ENCODE data around the gene TCTA. TPM values are rescaled to one million over a fixed set of nuclear protein-coding genes. Genes with fewer than 3 reads are reported as not detected.
A peak's percentile ranks its signal among the peaks of the same experiment; 100 is the strongest.

TCTA gene
- polyA plus RNA-seq, 2 donors: 11.3 to 14.5 TPM

DNA sequence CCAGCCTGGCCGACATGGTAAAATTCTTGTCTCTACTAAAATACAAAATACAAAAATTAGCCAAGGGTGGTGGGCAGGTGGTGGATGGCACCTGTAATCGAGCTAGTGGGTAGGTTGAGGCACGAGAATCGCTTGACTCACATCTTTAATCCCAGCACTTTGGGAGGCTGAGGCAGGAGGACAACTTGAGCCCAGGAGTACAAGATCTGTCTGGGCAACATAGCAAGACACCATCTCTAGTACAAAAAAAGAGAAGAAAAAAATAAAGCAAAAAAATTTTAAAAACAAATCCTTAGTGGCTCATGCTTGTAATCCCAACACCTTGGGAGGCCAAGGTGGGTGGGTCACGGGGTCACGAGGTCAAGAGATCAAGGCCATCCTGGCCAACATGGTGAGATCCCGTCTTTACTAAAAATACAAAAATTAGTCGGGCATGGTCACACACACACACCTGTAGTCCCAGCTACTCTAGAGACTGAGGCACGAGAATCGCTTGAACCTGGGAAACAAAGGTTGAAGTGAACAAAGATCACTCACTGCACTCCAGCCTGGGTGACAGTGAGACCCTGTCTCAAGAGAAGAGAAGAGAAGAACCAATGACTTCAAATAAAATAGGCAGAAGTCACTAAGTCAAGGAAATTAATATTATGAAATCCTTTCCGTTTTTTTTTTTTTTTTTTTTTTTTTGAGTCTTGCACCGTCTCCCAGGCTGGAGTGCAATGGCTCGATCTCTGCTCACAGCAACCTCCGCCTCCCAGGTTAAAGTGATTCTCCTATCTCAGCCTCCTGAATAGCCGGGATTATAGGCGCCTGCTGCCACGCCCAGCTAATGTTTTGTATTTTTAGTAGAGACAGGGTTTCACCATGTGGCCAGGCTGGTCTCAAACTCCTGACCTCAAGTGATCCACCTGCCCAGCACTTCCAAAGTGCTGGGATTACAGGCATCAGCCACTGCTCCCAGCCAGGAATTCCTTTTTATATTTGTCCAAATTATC lies 5.4 kb upstream of the TCTA start:
- H3K9me3 ChIP-seq (ENCODE audit: control insufficient read depth in 2 of 2, insufficient read depth in 1 of 2, low read depth in 1 of 2, low read length in 1 of 2): no peaks in the 10 kb centered on the region
- H3K4me3 ChIP-seq (ENCODE audit: low read depth in 1 of 2, low read length in 2 of 2): no peak overlapping the region
- 52 to 54% methylated on average over 17 of the region's 17 CpGs for WGBS, 2 donors
- H3K27me3 ChIP-seq (ENCODE audit: control insufficient read depth in 1 of 2, insufficient read depth in 2 of 2, low read length in 2 of 2): no peaks in the 10 kb centered on the region
- H3K36me3 ChIP-seq (ENCODE audit: control insufficient read depth in 2 of 2, insufficient read depth in 2 of 2, low read length in 1 of 2): no peaks in the 10 kb centered on the region
- H3K4me1 ChIP-seq (ENCODE audit: control insufficient read depth in 2 of 2, insufficient read depth in 2 of 2, low read length in 1 of 2): peaks cover 2 to 3% of the 10 kb centered on the region in 2 donors
- peak overlapping the region; percentile 7 to 10 for H3K27ac ChIP-seq (ENCODE audit: low read depth in 2 of 2, low read length in 1 of 2)

DNA sequence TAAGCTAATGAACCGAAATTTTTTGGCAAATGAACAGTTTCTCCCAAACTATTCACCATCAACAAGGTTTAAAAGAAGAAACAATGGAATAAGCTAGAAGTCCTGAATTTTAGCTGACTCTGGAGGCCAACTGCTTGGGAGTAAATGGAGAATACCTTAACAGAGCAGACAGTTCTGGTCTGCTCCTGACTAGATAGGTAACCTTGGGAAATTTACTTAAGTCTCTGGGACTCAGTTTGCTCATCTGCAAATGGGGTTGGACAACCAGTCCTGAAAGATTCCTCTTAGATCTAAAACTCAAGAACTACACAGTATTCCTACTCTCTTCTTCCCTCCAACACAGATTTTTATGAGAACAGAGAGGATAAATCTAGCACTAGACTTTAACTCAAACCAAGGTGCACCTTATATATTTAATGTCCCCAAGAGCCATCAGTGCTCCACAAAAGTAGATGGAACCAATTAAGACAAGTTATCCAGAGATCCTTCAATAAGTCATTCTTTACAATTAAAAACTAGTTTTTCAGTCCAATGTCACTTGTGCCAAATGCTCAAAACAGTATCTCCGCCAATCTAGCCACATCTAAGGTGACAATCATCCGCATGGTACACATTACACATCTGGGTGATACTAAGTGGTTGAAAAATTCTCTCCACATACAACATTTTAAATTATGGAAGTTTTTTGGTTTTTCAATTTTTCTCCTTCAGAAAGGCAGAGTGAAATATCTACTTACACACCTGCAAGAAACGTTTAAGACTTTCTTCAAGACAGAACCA lies 2.0 kb upstream of the TCTA start:
- peaks cover 3 to 12% of the 10 kb centered on the region in 2 donors for H3K4me1 ChIP-seq (ENCODE audit: control insufficient read depth in 2 of 2, insufficient read depth in 2 of 2, low read length in 1 of 2)
- no peaks in the 10 kb centered on the region for H3K27me3 ChIP-seq (ENCODE audit: control insufficient read depth in 1 of 2, insufficient read depth in 2 of 2, low read length in 2 of 2)
- H3K4me3 ChIP-seq (ENCODE audit: low read depth in 1 of 2, low read length in 2 of 2): peak overlapping the region in 1 of 2 donors; percentile 79
- H3K9me3 ChIP-seq (ENCODE audit: control insufficient read depth in 2 of 2, insufficient read depth in 1 of 2, low read depth in 1 of 2, low read length in 1 of 2): no peaks in the 10 kb centered on the region
- H3K27ac ChIP-seq (ENCODE audit: low read depth in 2 of 2, low read length in 1 of 2): peak overlapping the region in 1 of 2 donors; percentile 42
- H3K36me3 ChIP-seq (ENCODE audit: control insufficient read depth in 2 of 2, insufficient read depth in 2 of 2, low read length in 1 of 2): peaks cover 0 to 4% of the 10 kb centered on the region in 2 donors
- WGBS, 2 donors: 18% methylated on average over 4 of the region's 4 CpGs

DNA sequence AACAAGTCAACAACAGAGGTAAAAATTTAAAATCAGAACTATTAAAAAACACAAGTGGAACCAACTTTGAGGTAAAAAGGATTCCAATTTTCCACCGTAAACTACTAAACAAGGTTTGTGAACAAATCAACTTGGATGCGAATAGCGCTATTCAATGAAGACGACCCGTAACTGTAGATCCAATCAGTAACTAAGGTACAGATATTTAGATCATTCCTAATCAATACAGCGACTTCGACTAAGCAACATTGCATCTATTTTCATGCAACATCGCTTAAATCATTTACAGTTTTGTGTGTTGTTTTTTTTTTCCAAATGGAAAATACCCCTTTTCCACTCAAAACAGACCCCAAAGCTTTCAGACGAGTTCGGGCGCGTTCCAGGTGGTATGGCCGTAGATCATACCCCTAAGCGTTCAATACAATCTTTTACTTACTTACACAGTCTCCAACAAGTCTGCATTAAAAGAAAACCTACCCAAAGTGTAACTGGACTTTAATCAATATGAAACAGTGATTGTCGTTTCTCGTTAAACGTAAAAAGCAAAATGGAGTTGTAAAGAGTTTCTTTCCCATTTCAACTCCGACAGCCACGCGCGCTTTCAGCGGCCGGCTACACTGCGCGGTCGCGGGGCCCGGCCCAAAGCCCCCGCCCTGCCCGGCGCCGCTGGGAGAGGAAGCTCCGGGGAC lies 1.2 kb upstream of the TCTA start:
- H3K4me1 ChIP-seq (ENCODE audit: control insufficient read depth in 2 of 2, insufficient read depth in 2 of 2, low read length in 1 of 2): peaks cover 3 to 12% of the 10 kb centered on the region in 2 donors

DNA sequence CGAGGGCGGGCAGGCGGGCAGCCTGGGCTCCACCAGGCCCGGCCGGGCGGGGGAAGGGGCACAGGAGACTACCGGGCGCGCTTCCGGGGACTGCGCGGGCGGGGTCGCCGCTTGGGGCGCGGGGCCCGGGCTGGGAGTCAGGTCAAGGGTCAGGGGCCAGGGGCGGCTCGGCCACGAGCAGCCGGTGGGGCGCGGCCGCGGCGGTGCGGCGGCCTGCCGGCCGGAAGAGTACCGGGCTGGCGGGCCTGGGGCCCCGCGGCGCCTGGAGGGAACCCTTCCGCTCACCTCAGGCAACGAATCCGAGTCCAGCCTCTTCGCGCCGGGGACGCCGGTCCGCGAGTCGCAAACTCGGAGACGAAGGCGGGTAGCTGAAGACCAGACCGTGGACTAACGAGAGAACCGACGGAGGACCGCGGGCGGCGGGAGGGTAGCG lies 672 bp upstream of the TCTA start:
- Histone ChIP-seq H3K9me3 (ENCODE audit: control insufficient read depth in 2 of 2, insufficient read depth in 1 of 2, low read depth in 1 of 2, low read length in 1 of 2) (no peaks in the 10 kb centered on the region), H3K36me3 (ENCODE audit: control insufficient read depth in 2 of 2, insufficient read depth in 2 of 2, low read length in 1 of 2) (peaks cover 0 to 6% of the 10 kb centered on the region in 2 donors), H3K4me1 (ENCODE audit: control insufficient read depth in 2 of 2, insufficient read depth in 2 of 2, low read length in 1 of 2) (peaks cover 3 to 12% of the 10 kb centered on the region in 2 donors), H3K4me3 (ENCODE audit: low read depth in 1 of 2, low read length in 2 of 2) (peak overlapping the region; percentile 79 to 90), H3K27me3 (ENCODE audit: control insufficient read depth in 1 of 2, insufficient read depth in 2 of 2, low read length in 2 of 2) (no peaks in the 10 kb centered on the region), H3K27ac (ENCODE audit: low read depth in 2 of 2, low read length in 1 of 2) (peak overlapping the region; percentile 100)
- WGBS, 2 donors: 1% methylated on average over 55 to 59 of the region's 59 CpGs

More for the DNA sequence above, 1.2 kb upstream of the TCTA start:
- peak overlapping the region; percentile 100 for H3K27ac ChIP-seq (ENCODE audit: low read depth in 2 of 2, low read length in 1 of 2)
- no peaks in the 10 kb centered on the region for H3K9me3 ChIP-seq (ENCODE audit: control insufficient read depth in 2 of 2, insufficient read depth in 1 of 2, low read depth in 1 of 2, low read length in 1 of 2)
- H3K4me3 ChIP-seq (ENCODE audit: low read depth in 1 of 2, low read length in 2 of 2): peak overlapping the region; percentile 79 to 90
- H3K36me3 ChIP-seq (ENCODE audit: control insufficient read depth in 2 of 2, insufficient read depth in 2 of 2, low read length in 1 of 2): peaks cover 0 to 6% of the 10 kb centered on the region in 2 donors
- 0% methylated on average over 33 of the region's 33 CpGs for WGBS, 2 donors
- no peaks in the 10 kb centered on the region for H3K27me3 ChIP-seq (ENCODE audit: control insufficient read depth in 1 of 2, insufficient read depth in 2 of 2, low read length in 2 of 2)

DNA sequence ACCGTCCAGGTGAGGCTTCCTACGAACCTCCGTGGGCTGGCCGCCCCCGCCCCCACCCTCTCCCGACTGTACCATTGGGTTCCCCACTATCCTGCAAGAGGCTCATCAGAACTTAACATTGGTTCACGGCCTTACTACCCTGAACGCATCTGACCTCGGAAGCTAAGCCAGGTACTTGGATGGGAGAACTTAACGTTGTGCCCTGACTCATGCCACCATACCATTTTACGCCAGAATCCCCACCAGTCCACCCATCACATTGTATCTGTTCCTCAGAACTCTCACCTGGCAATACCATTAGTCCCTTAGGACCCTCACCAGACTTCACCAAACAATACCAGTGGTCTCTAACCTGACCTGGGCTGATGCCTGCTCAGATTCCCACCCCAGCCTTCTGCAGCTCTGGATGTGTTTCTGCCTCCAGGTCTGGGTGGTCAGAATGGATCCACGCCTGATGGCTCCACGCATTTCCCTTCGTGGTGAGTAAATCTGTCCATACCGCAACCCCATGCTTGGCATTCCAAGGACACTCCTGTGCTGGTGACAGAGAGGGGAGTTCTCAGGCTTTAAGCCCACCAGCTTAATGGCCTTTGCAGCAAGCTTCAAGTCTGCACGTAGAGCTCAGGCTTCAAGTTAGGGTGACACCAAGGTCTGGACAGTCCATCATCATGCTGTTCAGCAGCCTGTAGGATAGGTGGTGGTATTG lies 562 bp downstream of the TCTA start:
- H3K36me3 ChIP-seq (ENCODE audit: control insufficient read depth in 2 of 2, insufficient read depth in 2 of 2, low read length in 1 of 2): peaks cover 0 to 10% of the 10 kb centered on the region in 2 donors
- H3K27ac ChIP-seq (ENCODE audit: low read depth in 2 of 2, low read length in 1 of 2): peak overlapping the region; percentile 90 to 98
- no peaks in the 10 kb centered on the region for H3K9me3 ChIP-seq (ENCODE audit: control insufficient read depth in 2 of 2, insufficient read depth in 1 of 2, low read depth in 1 of 2, low read length in 1 of 2)
- 24 to 29% methylated on average over 16 of the region's 16 CpGs for WGBS, 2 donors
- peak overlapping the region; percentile 76 to 80 for H3K4me3 ChIP-seq (ENCODE audit: low read depth in 1 of 2, low read length in 2 of 2)
- peaks cover 8 to 9% of the 10 kb centered on the region in 2 donors for H3K4me1 ChIP-seq (ENCODE audit: control insufficient read depth in 2 of 2, insufficient read depth in 2 of 2, low read length in 1 of 2)
- no peaks in the 10 kb centered on the region for H3K27me3 ChIP-seq (ENCODE audit: control insufficient read depth in 1 of 2, insufficient read depth in 2 of 2, low read length in 2 of 2)

DNA sequence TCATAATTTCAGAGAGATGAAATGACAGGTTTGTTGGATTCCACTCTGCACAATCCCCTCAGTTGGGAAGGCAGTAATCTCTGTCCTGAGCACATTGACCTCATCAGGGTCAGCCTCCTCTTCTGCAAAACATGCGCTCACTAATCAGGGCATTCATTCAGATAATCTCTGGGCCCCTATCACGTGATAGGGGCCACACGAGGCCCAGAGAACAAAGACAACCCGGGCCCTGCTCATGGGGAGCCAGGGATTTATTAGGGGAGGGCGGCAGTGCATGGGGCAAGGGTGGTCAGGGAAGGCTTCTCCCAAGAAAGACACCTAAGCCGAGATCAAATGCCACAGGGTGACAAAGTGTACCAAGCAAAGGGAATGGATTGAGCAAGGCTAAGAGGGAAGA lies 1.1 kb downstream of the TCTA start:
- no peaks in the 10 kb centered on the region for H3K9me3 ChIP-seq (ENCODE audit: control insufficient read depth in 2 of 2, insufficient read depth in 1 of 2, low read depth in 1 of 2, low read length in 1 of 2)
- H3K4me1 ChIP-seq (ENCODE audit: control insufficient read depth in 2 of 2, insufficient read depth in 2 of 2, low read length in 1 of 2): peaks cover 9% of the 10 kb centered on the region in 2 donors
- 74 to 82% methylated on average over 6 of the region's 6 CpGs for WGBS, 2 donors

DNA sequence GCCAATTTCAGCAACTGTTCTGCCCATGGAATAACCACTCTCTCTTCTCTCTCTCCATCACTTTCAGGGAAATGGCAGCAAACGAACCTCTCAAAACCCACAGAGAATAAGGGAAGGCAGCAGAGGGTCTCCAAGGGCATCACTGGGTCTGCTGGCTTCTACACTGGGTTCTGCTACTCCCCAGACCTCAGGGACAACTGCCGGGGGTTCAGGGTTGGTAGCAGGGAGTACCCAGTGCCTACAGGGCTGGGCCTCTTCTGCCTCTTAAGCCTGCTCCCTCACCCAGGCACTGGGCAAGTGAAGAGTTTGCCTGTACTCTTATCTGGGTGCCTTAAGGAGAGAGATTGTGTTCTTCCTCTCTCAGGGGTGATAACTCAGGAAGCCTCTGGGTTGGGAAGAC lies 2.5 kb downstream of the TCTA start:
- Histone ChIP-seq H3K27ac (ENCODE audit: low read depth in 2 of 2, low read length in 1 of 2) (no peak overlapping the region), H3K4me1 (ENCODE audit: control insufficient read depth in 2 of 2, insufficient read depth in 2 of 2, low read length in 1 of 2) (peaks cover 15 to 16% of the 10 kb centered on the region in 2 donors), H3K27me3 (ENCODE audit: control insufficient read depth in 1 of 2, insufficient read depth in 2 of 2, low read length in 2 of 2) (no peaks in the 10 kb centered on the region), H3K9me3 (ENCODE audit: control insufficient read depth in 2 of 2, insufficient read depth in 1 of 2, low read depth in 1 of 2, low read length in 1 of 2) (no peaks in the 10 kb centered on the region), H3K4me3 (ENCODE audit: low read depth in 1 of 2, low read length in 2 of 2) (no peak overlapping the region), H3K36me3 (ENCODE audit: control insufficient read depth in 2 of 2, insufficient read depth in 2 of 2, low read length in 1 of 2) (peaks cover 0 to 10% of the 10 kb centered on the region in 2 donors)
- WGBS, 2 donors: 89 to 100% methylated on average over 2 of the region's 2 CpGs

More for the DNA sequence above, 1.1 kb downstream of the TCTA start:
- H3K27ac ChIP-seq (ENCODE audit: low read depth in 2 of 2, low read length in 1 of 2): peak overlapping the region in 1 of 2 donors; percentile 98
- H3K27me3 ChIP-seq (ENCODE audit: control insufficient read depth in 1 of 2, insufficient read depth in 2 of 2, low read length in 2 of 2): no peaks in the 10 kb centered on the region
- H3K4me3 ChIP-seq (ENCODE audit: low read depth in 1 of 2, low read length in 2 of 2): peak overlapping the region in 1 of 2 donors; percentile 76
- H3K36me3 ChIP-seq (ENCODE audit: control insufficient read depth in 2 of 2, insufficient read depth in 2 of 2, low read length in 1 of 2): peaks cover 0 to 10% of the 10 kb centered on the region in 2 donors

DNA sequence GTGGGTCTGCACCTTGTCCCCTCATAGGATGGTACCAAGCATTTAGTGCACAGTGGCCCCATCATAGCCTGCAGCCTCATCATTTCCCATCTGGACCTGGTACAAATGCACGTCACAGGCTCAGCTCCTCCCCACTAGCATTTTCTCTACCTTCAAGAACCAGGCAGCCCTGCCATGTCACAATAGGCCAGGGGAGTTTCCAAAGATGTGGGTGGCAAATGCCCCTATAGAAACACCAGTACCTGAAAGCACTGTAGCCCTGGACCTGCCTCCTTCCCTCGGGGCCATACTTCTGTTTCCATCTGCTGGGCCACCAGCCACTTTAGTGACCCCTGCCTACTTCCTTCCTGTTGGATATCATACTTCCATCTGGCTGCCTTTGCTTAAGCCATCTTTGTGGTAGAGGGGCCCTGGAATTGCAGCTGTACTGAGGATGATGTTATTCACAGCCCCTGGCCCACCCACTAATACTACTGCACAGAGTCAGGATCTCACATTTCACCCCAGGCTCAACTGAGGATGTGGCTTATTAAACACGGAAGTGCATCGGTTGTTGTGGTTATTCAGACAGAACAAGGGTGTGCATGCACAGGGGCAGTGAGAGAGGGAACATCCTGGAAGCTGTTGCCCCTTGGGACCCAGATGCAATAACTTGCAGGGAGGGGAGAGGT lies 3.8 kb downstream of the TCTA start:
- WGBS, 2 donors: 38 to 56% methylated on average over 4 of the region's 4 CpGs
- Histone ChIP-seq H3K4me1 (ENCODE audit: control insufficient read depth in 2 of 2, insufficient read depth in 2 of 2, low read length in 1 of 2) (peaks cover 16 to 23% of the 10 kb centered on the region in 2 donors), H3K36me3 (ENCODE audit: control insufficient read depth in 2 of 2, insufficient read depth in 2 of 2, low read length in 1 of 2) (peaks cover 0 to 10% of the 10 kb centered on the region in 2 donors)

More for the DNA sequence above, 3.8 kb downstream of the TCTA start:
- Histone ChIP-seq H3K4me3 (ENCODE audit: low read depth in 1 of 2, low read length in 2 of 2) (no peak overlapping the region), H3K27me3 (ENCODE audit: control insufficient read depth in 1 of 2, insufficient read depth in 2 of 2, low read length in 2 of 2) (no peaks in the 10 kb centered on the region), H3K27ac (ENCODE audit: low read depth in 2 of 2, low read length in 1 of 2) (peak overlapping the region; percentile 15 to 66), H3K9me3 (ENCODE audit: control insufficient read depth in 2 of 2, insufficient read depth in 1 of 2, low read depth in 1 of 2, low read length in 1 of 2) (no peaks in the 10 kb centered on the region)
